GM21423 (cell line): ENCODE data around the gene EXOSC10.
"Not testable (repeated sequence)": the region's sequence is repeated elsewhere in the genome, so short reads cannot be mapped to it uniquely, and the experiment has no call there.

Experiments
- ATAC-seq: cut with Tn5 transposase; IDR thresholded peaks from one replicate; pipeline ENCODE4 v1.9.1; 2021; ENCODE audit warnings: mild to moderate bottlenecking, moderate library complexity; ENCODE audit not compliant: unreplicated experiment

The EXOSC10 gene

GRCh38 chr1:11061652-11062365 lies 37.9 kb downstream of the EXOSC10 start:
- no peak for ATAC-seq

GRCh38 chr1:11059968-11060830 lies 39.5 kb downstream of the EXOSC10 start, which contains the start of gene SRM:
Gene SRM, minus strand, starts transcription at chr1:11060018. Its CDS starts 75 bp downstream, at chr1:11059943.
- ATAC-seq = peak; percentile 88

GRCh38 chr1:11059155-11059967 lies 40.3 kb downstream of the EXOSC10 start:
- peak; percentile 12 for ATAC-seq

DNA sequence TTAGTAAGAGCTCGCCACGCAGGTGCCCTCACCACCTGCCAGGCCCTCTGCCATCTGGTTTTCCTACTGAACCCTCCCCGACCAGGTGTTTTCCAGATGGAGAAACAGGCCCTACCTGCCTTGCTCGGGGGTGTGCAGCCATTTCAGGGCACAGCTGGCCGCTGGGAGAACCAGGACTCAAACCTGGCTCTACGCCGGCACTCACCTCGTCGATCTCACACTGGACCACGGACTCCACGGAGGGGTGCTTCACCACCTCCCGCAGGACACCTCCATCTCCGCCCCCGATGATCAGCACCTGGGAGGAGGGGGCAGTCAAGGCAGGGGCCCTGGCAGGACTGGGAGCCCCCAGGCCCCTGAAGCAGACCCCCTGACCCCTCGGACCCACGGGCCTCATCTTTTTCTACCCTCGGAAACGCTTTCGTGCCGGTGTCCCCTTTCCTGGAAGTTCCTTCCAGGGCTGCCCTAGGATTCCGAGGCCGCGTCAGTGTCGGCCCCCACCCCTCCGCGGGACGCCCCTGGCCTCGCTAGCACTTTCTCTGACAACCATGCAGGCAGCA lies 41.0 kb downstream of the EXOSC10 start:
- no peak for ATAC-seq

- no peak for ATAC-seq
Observed at GRCh38 chr1:11058026-11058425, 41.6 kb downstream of the EXOSC10 start.

- ATAC-seq = no peak
Observed at GRCh38 chr1:11057477-11057876, 42.2 kb downstream of the EXOSC10 start.

GRCh38 chr1:11056504-11056903 lies 43.2 kb downstream of the EXOSC10 start:
- ATAC-seq = no peak

- ATAC-seq = no peak
Observed at GRCh38 chr1:11055676-11056075, 44.0 kb downstream of the EXOSC10 start.

DNA sequence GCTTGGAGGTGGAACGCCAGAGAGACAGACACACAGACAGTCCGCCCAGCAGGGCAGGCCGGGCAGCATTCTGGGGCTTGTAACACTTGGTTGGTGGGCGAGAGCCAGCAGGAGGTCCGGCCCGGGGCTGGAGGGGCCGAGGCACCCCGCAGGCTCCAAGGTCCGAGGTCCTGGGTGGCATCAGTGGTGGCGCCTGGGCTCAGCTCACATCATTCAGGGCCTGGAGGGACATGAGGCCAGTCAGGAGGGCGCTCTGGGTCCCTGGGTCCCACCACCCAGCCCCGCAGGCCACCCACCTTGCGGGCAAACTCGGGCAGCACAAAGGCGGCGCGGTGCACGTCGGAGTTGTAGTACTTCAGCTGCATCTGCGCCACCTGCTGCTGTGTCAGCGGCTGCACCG lies 45.0 kb downstream of the EXOSC10 start:
- no peak for ATAC-seq

DNA sequence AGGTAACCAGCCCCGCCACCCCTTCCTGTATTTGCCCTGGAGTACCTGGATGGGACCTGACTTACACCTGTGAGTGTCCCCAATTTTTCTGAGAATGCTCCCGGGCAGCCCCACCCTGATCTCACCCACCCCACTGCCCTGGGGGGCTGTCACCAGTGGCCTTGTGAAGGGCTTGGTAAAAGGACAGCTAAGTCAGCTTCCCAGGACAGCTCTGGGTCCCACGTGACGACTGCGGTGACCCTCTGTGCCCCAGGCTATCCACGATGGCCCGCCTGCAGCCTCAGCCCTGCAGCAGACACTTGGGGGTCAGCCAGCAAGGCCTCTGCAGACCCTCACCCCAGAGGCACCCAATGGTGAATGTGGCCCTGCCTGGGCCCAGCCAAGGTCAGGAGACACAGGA lies 45.5 kb downstream of the EXOSC10 start:
- no peak for ATAC-seq

DNA sequence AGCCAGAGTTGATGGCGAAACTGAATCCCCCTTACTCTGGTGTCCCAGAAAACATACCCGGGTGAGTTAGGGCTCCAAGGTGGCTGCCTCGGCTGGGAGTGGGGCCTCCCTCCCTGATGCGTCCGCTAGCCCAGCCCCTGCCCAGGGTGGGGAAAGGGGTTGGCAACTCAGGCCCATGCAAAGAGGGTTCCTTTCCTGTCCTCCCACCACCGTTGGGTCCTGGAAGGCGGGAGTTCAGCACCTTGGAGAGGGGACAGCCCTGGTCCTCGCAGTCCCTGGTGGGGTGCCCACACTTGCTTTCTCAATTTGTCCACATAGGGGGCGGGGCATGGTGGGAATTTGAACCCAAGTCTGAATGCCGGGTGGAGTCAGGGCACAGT lies 45.9 kb downstream of the EXOSC10 start:
- ATAC-seq = no peak

- ATAC-seq = no peak
Observed at GRCh38 chr1:11052839-11053757, 46.6 kb downstream of the EXOSC10 start.

GRCh38 chr1:11051781-11052511 lies 47.7 kb downstream of the EXOSC10 start:
- no peak for ATAC-seq

DNA sequence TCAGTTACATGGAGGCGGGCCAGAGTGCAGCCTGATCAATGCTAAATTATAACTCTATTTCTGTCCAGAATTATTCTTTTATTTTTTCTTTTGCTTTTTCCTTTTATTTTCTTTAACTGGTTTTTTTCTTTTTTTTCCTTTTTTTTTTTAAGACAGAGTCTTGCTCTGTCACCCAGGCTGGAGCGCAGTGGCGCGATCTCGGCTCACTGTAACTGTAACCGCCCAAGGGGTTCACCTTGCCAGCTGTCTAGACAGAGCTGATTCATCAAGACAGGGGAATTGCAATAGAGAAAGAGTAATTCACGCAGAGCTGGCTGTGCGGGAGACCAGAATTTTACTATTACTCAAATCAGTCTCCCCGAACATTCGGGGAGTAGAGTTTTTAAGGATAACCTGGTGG lies 48.5 kb downstream of the EXOSC10 start:
- not testable (repeated sequence) for ATAC-seq

- ATAC-seq = no peak
Observed at GRCh38 chr1:11046625-11047365, 52.9 kb downstream of the EXOSC10 start, which contains the start of gene MASP2. Gene MASP2, minus strand, starts transcription at chr1:11047239. Its CDS starts 32 bp downstream, at chr1:11047207.

- no peak for ATAC-seq
Observed at GRCh38 chr1:11046270-11046566, 53.5 kb downstream of the EXOSC10 start.

DNA sequence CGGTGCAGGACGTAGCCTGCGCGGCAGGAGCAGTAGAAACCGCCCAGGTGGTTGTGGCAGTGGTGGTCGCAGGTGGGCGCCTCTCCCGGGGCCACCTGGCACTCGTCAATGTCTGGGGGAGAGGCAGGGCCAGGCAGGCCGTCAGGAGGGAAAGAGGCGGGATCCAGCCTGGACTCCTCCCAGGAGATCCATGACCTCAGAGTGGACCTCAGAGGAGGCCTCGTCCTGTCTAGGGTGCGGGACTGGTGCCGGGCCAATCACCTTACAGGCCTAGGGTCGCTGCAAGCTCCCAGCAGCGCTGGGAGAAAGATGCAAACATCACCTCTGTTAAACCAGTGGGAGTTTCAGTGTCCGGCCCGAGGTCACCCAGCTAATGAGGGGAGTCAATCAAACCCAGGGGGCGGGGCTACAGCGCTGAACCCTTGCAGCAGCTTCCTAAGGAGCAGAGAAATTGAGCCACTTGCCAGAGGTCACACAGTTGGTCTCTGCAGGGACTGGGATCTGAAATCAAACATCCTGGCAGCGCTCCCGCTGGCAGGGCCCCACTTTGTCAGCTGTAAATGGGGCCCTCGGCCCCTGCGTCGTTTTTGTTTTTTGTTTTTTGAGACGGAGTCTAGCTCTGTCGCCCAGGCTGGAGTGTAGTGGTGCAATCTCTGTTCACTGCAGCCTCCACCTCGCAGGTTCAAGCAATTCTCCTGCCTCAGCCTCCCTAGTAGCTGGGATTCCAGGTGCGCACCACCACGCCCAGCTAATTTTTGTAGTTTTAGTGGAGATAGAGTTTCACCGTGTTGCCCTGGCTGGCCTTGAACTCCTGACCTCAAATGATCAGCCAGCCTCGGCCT lies 54.0 kb downstream of the EXOSC10 start:
- no peak for ATAC-seq
